GM12873 (cell line): ENCODE data around the gene TLE1.

ENCODE experiments used
- TF ChIP-seq, protein P1 (sequence below): IDR thresholded peaks from 2 replicates; pipeline ENCODE4 v1.5.1; 2012; ENCODE audit warnings: low read depth, mild to moderate bottlenecking, moderate library complexity, low read length, control low read depth; ENCODE audit not compliant: insufficient read depth; ENCODE audit errors: missing control alignments

The TLE1 gene

GRCh38 chr9:81614335-81614734 is 75.0 kb downstream of the TLE1 start:
- TF ChIP-seq, protein P1, sequence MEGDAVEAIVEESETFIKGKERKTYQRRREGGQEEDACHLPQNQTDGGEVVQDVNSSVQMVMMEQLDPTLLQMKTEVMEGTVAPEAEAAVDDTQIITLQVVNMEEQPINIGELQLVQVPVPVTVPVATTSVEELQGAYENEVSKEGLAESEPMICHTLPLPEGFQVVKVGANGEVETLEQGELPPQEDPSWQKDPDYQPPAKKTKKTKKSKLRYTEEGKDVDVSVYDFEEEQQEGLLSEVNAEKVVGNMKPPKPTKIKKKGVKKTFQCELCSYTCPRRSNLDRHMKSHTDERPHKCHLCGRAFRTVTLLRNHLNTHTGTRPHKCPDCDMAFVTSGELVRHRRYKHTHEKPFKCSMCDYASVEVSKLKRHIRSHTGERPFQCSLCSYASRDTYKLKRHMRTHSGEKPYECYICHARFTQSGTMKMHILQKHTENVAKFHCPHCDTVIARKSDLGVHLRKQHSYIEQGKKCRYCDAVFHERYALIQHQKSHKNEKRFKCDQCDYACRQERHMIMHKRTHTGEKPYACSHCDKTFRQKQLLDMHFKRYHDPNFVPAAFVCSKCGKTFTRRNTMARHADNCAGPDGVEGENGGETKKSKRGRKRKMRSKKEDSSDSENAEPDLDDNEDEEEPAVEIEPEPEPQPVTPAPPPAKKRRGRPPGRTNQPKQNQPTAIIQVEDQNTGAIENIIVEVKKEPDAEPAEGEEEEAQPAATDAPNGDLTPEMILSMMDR, result no peak

DNA sequence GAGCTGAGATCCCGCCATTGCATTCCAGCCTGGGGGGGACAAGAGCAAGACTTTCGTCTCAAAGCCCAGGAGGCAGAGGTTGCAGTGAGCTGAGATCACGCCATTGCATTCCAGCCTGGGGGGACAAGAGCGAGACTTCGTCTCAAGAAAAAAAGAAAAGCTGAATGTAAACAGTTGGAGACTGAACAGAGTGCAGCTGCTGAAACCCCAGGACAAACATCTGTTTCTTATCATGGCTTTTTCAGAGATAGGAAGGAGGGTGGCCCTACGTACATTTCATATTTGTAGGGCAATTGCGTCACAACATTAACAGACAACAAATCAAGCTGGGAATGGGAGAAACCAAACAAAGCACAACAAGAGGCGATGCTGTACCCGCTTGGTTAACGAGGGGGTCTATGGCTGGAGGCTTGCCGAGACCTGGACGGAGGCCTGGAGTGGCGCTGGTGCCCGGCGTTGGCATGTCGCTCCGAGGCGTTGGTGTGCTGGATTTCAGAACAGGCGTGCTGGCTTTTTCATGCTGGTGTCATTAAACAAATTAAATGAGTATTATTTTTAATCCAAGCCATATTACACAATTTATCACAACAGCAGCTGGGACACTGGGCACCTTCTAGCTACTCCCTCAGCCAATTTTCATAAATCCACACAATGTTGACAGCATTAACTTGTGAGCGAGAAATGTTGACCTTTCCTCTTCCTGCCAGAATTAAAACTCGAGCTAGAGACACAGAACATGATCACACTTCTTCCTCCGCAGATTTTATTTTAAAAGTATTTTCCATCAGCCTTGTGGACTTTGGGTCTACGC is 76.1 kb downstream of the TLE1 start:
- TF ChIP-seq, protein P1, result no peak

DNA sequence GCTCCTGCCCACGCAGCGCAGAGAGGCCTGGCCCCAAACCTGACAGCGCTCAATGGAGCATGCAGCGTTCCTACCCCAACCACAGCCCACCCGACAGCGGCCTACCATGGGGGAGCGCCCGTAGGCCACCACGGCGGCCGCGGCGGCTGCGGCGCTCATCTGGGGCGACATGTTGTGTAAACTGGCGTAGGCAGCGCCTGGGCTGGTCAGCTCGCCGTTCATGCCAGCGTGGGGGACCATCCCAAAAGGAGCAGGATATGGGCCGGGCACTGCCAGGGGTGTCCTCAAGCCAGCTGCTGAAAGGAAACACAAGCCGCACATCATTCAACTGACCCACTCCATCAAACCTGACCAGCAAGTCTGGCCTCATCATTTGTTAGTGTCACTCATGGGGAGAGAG is 77.7 kb downstream of the TLE1 start:
- TF ChIP-seq, protein P1, result no peak

GRCh38 chr9:81610740-81611107 is 78.6 kb downstream of the TLE1 start:
- TF ChIP-seq, protein P1, result no peak

DNA sequence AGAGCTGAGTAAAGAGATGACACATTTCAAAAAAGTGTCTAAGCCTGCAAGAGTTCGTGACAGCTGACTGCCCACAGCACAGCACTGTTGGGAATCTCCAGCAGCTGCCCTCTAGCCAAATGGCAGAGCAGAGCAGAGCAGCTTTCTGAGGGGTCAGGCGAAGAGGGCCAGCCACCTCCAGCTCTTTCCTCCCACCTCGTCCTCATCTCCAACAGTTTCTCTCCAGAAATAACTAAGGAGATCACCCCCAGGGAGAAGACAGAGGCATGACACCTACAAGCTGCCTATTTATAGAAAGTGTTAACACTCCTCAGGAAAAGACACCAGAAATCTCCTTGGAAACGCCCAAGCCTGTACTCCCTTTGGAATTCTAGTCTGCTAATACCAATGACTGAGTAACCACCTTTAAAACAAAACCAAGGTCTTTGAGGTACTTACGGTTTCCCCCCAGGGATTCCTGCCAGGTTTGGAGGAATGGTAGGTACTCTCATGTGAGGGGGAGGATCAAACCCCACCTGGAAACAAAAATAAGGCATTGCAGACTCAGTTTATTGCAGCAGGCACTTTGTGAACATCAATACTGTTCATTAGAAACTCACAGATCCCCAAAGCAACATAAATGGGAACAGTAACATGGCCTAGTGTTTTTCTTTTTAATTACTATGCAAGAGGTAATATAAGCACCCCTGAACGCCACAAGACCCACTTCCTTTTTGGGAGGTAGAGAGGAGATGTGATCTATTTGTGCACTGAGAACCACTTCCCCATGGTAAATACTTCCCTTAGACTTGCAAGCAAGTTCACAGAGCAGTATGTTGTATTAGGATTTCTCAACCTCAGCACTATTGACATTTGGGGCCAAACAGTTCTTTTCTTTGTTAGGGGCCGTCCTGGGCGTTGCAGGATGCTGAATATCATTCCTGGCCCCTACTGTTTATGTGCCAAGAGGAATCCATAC is 79.3 kb downstream of the TLE1 start:
- TF ChIP-seq, protein P1, result no peak

DNA sequence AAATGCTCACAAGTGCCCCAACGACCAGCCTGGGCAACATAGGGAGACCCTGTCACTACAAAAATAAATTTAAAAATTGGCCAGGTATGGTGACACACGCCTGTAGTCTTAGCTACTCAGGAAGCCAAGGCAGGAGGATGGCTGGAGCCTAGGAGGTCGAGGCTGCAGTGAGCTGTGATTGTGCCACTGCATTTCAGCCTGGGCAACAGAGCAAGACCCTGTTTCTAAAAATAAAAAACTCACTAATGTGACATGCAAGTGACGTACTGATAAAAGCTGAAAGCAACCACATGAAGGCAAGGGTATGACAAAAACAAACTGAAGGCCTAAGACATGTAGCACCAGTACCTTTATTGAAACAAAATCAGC is 81.1 kb downstream of the TLE1 start:
- TF ChIP-seq, protein P1, result no peak
